Measurements from ENCODE around the gene SORCS2. TPM values are rescaled to one million over a fixed set of nuclear protein-coding genes. Genes with fewer than 3 reads are reported as not detected.

The SORCS2 gene
- polyA plus RNA-seq, 1 donor (not counting 4 experiments of a cell fraction or from before 2014, with no cell fraction given): 0.09 TPM

DNA sequence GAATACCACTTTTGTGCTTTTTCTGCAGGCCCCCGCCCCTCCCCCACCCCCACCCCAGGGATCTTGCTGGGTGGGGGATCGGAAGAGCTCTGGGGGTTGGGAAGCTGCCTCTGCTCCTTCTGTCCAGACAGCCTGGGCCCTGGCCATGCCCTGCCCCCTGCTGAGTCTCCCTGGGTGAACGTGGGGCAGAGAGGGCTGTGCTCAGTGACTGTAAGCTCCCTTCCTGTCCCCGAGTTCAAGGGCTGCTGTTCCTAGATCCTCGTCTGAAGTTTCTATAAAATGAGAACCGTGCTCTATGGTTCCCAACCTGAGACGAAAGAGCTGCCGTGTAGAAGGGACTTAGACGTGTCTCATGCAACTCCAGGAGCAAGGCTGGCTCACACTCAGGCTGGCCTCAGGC, 105.0 kb downstream of the SORCS2 start:
- H3K27me3 ChIP-seq (ENCODE audit: control insufficient read depth, extremely low read depth, insufficient read depth, low read length): peaks cover 12% of the 10 kb centered on the region
- no peak for DNase-seq (ENCODE audit: low read depth, low spot score)
- H3K4me1 ChIP-seq (ENCODE audit: control insufficient read depth, extremely low read depth, insufficient read depth, low read length): no peaks in the 10 kb centered on the region
- no peak overlapping the region for H3K9ac ChIP-seq (ENCODE audit: control insufficient read depth, extremely low read depth, insufficient read depth, low read length)
- no peak for TF ChIP-seq EZH2 (IDR thresholded peaks at IDR 0.05; ENCODE audit: low read length)
- TF ChIP-seq, protein P1, sequence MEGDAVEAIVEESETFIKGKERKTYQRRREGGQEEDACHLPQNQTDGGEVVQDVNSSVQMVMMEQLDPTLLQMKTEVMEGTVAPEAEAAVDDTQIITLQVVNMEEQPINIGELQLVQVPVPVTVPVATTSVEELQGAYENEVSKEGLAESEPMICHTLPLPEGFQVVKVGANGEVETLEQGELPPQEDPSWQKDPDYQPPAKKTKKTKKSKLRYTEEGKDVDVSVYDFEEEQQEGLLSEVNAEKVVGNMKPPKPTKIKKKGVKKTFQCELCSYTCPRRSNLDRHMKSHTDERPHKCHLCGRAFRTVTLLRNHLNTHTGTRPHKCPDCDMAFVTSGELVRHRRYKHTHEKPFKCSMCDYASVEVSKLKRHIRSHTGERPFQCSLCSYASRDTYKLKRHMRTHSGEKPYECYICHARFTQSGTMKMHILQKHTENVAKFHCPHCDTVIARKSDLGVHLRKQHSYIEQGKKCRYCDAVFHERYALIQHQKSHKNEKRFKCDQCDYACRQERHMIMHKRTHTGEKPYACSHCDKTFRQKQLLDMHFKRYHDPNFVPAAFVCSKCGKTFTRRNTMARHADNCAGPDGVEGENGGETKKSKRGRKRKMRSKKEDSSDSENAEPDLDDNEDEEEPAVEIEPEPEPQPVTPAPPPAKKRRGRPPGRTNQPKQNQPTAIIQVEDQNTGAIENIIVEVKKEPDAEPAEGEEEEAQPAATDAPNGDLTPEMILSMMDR (optimal IDR thresholded peaks at IDR 0.05 in 1 of 3, IDR thresholded peaks at IDR 0.05 in 1 of 3, conservative IDR thresholded peaks at IDR 0.05 in 1 of 3; ENCODE audit: extremely low read depth in 1 of 3, insufficient read depth in 2 of 3, low read length in 3 of 3): no peak
- H3K36me3 ChIP-seq (ENCODE audit: control insufficient read depth in 2 of 2, extremely low read depth in 1 of 2, insufficient read depth in 2 of 2, low read length in 2 of 2): no peaks in the 10 kb centered on the region
- no peak for FAIRE-seq
- no peak overlapping the region for H3K4me3 ChIP-seq (ENCODE audit: control insufficient read depth in 2 of 3, extremely low read depth in 1 of 3, insufficient read depth in 2 of 3, low read depth in 1 of 3, low read length in 3 of 3)
- dilution Hi-C loops (cut with MboI; ENCODE audit: extremely low pct_ligation_motif_present, low sequenced_read_pairs): no loop called here
- H3K27ac ChIP-seq (ENCODE audit: control insufficient read depth, insufficient read depth, low read length): no peak overlapping the region
- no peaks in the 10 kb centered on the region for H3K9me3 ChIP-seq (ENCODE audit: control insufficient read depth, low read depth, low read length)
- no peaks in the 10 kb centered on the region for H3K9me1 ChIP-seq (ENCODE audit: control insufficient read depth, extremely low read depth, insufficient read depth, low read length)
- H2AFZ ChIP-seq (ENCODE audit: control insufficient read depth, low read length): no peak overlapping the region
- no peak overlapping the region for H3K4me2 ChIP-seq (ENCODE audit: control insufficient read depth, extremely low read depth, insufficient read depth, low read depth, low read length)
- no peaks in the 10 kb centered on the region for H3K79me2 ChIP-seq (ENCODE audit: control insufficient read depth, insufficient read depth, low read length)
- H4K20me1 ChIP-seq (ENCODE audit: control insufficient read depth, extremely low read depth, insufficient read depth, low read length): no peaks in the 10 kb centered on the region

DNA sequence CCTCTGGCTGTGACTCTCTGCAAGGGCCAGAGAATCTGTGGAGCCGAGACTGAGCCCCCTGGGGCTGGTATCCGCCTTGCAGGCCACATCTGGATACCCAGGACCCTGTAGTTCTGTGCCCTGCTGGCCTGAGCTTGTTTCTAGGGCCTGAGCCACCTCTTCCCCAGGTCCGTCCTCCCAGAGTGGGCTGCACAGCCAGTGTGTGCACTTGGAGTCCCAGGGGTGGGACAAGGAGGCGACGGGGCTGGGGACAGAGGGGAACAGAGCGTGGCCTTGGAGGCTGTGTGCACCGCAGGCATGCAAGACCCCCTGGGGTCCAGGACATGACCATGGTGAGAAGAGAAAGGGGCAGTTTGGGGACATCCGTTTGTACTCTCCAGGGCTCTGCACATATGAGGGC, 105.5 kb downstream of the SORCS2 start:
- TF ChIP-seq, protein P1 (optimal IDR thresholded peaks at IDR 0.05 in 1 of 3, IDR thresholded peaks at IDR 0.05 in 1 of 3, conservative IDR thresholded peaks at IDR 0.05 in 1 of 3; ENCODE audit: extremely low read depth in 1 of 3, insufficient read depth in 2 of 3, low read length in 3 of 3): no peak
- no peak for TF ChIP-seq EZH2 (IDR thresholded peaks at IDR 0.05; ENCODE audit: low read length)
- no peak overlapping the region for H2AFZ ChIP-seq (ENCODE audit: control insufficient read depth, low read length)
- H3K9me3 ChIP-seq (ENCODE audit: control insufficient read depth, low read depth, low read length): no peaks in the 10 kb centered on the region
- no peaks in the 10 kb centered on the region for H3K4me1 ChIP-seq (ENCODE audit: control insufficient read depth, extremely low read depth, insufficient read depth, low read length)
- dilution Hi-C loops (cut with MboI; ENCODE audit: extremely low pct_ligation_motif_present, low sequenced_read_pairs): no loop called here
- H3K4me3 ChIP-seq (ENCODE audit: control insufficient read depth in 2 of 3, extremely low read depth in 1 of 3, insufficient read depth in 2 of 3, low read depth in 1 of 3, low read length in 3 of 3): no peak overlapping the region
- no peaks in the 10 kb centered on the region for H4K20me1 ChIP-seq (ENCODE audit: control insufficient read depth, extremely low read depth, insufficient read depth, low read length)
- no peak overlapping the region for H3K4me2 ChIP-seq (ENCODE audit: control insufficient read depth, extremely low read depth, insufficient read depth, low read depth, low read length)
- H3K27me3 ChIP-seq (ENCODE audit: control insufficient read depth, extremely low read depth, insufficient read depth, low read length): peaks cover 7% of the 10 kb centered on the region
- H3K9me1 ChIP-seq (ENCODE audit: control insufficient read depth, extremely low read depth, insufficient read depth, low read length): no peaks in the 10 kb centered on the region
- no peak for FAIRE-seq
- no peak for DNase-seq (ENCODE audit: low read depth, low spot score)
- no peak overlapping the region for H3K27ac ChIP-seq (ENCODE audit: control insufficient read depth, insufficient read depth, low read length)
- H3K9ac ChIP-seq (ENCODE audit: control insufficient read depth, extremely low read depth, insufficient read depth, low read length): no peak overlapping the region
- H3K79me2 ChIP-seq (ENCODE audit: control insufficient read depth, insufficient read depth, low read length): no peaks in the 10 kb centered on the region
- no peaks in the 10 kb centered on the region for H3K36me3 ChIP-seq (ENCODE audit: control insufficient read depth in 2 of 2, extremely low read depth in 1 of 2, insufficient read depth in 2 of 2, low read length in 2 of 2)

Data from keratinocyte (primary cell).